ENCODE results near the gene COL23A1. TPM values are rescaled to one million over a fixed set of nuclear protein-coding genes. Genes with fewer than 3 reads are reported as not detected.

COL23A1 gene
- total and polyA plus RNA-seq, 2 of the 8 experiments (the other 6 are each of a cell fraction or from before 2014, with no cell fraction given) = 3.1 to 4.7 TPM

DNA sequence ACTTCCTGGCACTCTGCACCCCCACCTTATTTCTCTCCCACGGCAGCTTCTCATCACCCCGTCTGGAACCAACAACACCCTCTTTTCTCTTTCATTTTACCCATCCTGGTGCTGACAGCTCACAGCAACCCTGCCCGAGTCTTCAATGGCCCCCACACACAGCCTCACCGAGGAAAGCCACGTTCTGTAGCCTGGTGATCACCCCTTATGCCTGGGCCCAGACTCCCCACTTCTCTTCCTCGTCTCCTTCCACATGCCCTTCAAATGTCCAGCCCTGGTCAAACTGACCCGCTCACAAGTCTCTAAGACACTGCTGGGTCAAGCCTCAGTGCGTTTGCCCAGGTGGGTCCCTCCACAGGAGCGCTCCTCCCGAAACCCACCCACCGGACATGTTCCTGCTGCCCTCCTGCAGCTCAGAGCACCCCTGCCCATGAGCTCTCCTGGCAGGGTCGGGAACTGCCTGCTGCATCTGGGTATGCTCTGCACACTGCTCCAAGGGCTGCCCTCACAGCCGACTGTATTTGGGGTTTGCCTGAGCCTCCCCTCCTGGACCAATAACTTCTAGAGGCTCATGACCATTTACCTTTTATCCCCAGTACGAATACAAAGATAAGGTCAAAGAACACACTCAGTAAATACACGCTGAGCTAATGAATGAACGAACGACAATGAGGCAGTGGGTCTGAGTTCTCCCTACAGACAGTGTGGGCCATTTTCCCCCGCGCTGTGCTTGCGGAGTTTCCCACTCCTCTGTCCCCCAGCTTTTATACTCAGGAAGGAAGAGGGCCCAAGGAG is 202.9 kb downstream of the COL23A1 start (continued):
- TF ChIP-seq TCF12 (IDR thresholded peaks at IDR 0.05; ENCODE audit: low read depth, low read length) (no peak), SIX5 (IDR thresholded peaks at IDR 0.05; ENCODE audit: low read depth, low read length) (no peak), MAX (IDR thresholded peaks at IDR 0.05) (no peak)

All from H1 (cell line).